GM12878 (cell line): ENCODE data around the gene CDKN2B-AS1. TPM values are rescaled to one million over a fixed set of nuclear protein-coding genes. Genes with fewer than 3 reads are reported as not detected.

ENCODE experiments used
- ATAC-seq: fragments of 200-7000 bp; cut with Tn5 transposase; 3 replicates; pipeline ENCODE4 v1.9.1; 2020; ENCODE audit warnings: mild to moderate bottlenecking, moderate library complexity
- BruUV-seq: library from RNA; stranded (reverse); fragments of 400-500 nt; replicated peaks from 2 replicates; lab custom pipeline; 2021; lab: Mats Ljungman, UMichigan
- CTCF ChIA-PET: fragments of 300-600 bp; sonication (Branson Sonifier 250); formaldehyde crosslinking; extraction: SDS; loops from one replicate; lab custom pipeline; 2021; ENCODE audit warnings: inconsistent platforms; lab: Yijun Ruan, JAX
- POLR2A ChIA-PET: fragments of 350-600 bp; formaldehyde crosslinking; extraction: SDS; loops from one replicate; lab custom pipeline; 2021; ENCODE audit warnings: inconsistent platforms; lab: Charles Lee
- RAD21 ChIA-PET: fragments of 300-600 bp; sonication (Branson Sonifier 250); formaldehyde crosslinking; loops from one replicate; lab custom pipeline; 2023; ENCODE audit warnings: antibody characterized with exemption; ENCODE audit not compliant: unreplicated experiment; lab: Charles Lee
- SMC1A ChIA-PET: fragments of 300-600 bp; sonication (Branson Sonifier 250); formaldehyde crosslinking; loops from one replicate; lab custom pipeline; 2023; ENCODE audit not compliant: unreplicated experiment, uncharacterized antibody; lab: Charles Lee
- DNase-seq: peaks from one replicate; pipeline ENCODE4 v3.0.0-alpha.2; 2011; ENCODE audit warnings: low read depth, low spot score
- FAIRE-seq: peaks from 3 replicates; lab custom pipeline; 2011; peaks lifted over from hg19 to GRCh38; lab: Jason Lieb, UNC
- H2AFZ ChIP-seq: 2 replicates; pipeline ENCODE4 v1.6.0; 2011; ENCODE audit warnings: low read depth, low read length, control low read depth; ENCODE audit not compliant: control insufficient read depth
- H3K27ac ChIP-seq: 2 replicates; pipeline ENCODE4 v1.5.1; 2011; ENCODE audit warnings: control low read depth; ENCODE audit not compliant: control insufficient read depth, insufficient read depth
- H3K27me3 ChIP-seq, 2 experiments: replicated peaks in 1 of 2; 2 replicates each; pipeline versions ENCODE4 v1.6.0 to v1.6.1; 2011; ENCODE audit warnings: low read length in 1 of 2; ENCODE audit not compliant: control insufficient read depth in 2 of 2, insufficient read depth in 2 of 2
- H3K36me3 ChIP-seq, 2 experiments: 2 replicates each; pipeline ENCODE4 v1.5.1; 2011; ENCODE audit warnings: low read length in 1 of 2; ENCODE audit not compliant: control insufficient read depth in 2 of 2, insufficient read depth in 2 of 2
- H3K4me1 ChIP-seq: 2 replicates; pipeline ENCODE4 v1.6.1; 2011; ENCODE audit warnings: mild to moderate bottlenecking, low read length, moderate library complexity, mixed read lengths; ENCODE audit not compliant: control insufficient read depth, insufficient read depth
- H3K4me2 ChIP-seq: 2 replicates; pipeline ENCODE4 v1.6.0; 2011; ENCODE audit warnings: control low read depth; ENCODE audit not compliant: control insufficient read depth, insufficient read depth
- H3K4me3 ChIP-seq: fragments of 200-600 bp; sonication (generic); 2 replicates; pipeline ENCODE4 v1.5.1; 2016
- H3K79me2 ChIP-seq: 2 replicates; pipeline ENCODE4 v1.6.0; 2011; ENCODE audit warnings: low read length; ENCODE audit not compliant: control insufficient read depth, insufficient read depth
- H3K9ac ChIP-seq: 2 replicates; pipeline ENCODE4 v1.8.0; 2011; ENCODE audit warnings: low read length, control low read depth, mixed read lengths; ENCODE audit not compliant: control insufficient read depth, insufficient read depth
- H3K9me3 ChIP-seq: replicated peaks from 3 replicates; pipeline ENCODE4 v1.5.1; 2011; ENCODE audit warnings: mild to moderate bottlenecking, low read length; ENCODE audit not compliant: control insufficient read depth, insufficient read depth
- H4K20me1 ChIP-seq: 2 replicates; pipeline ENCODE4 v1.6.0; 2011; ENCODE audit not compliant: control insufficient read depth, insufficient read depth
- BMI1 ChIP-seq: fragments of 450-650 bp; IDR thresholded peaks from 2 replicates; pipeline ENCODE4 v1.6.1; 2016; ENCODE audit warnings: mild to moderate bottlenecking, moderate library complexity, borderline replicate concordance
- E2F8 ChIP-seq: fragments of 450-650 bp; IDR thresholded peaks from 2 replicates; pipeline ENCODE4 v1.6.1; 2018; ENCODE audit warnings: mild to moderate bottlenecking, low read depth, moderate library complexity; ENCODE audit not compliant: partially characterized antibody
- ESRRA ChIP-seq: IDR thresholded peaks from 2 replicates; pipeline ENCODE4 v1.6.1; 2012; ENCODE audit warnings: mild to moderate bottlenecking, low read length, improper control_type of control experiment
- HDAC2 ChIP-seq: fragments of 200-600 bp; sonication (generic); IDR thresholded peaks from 2 replicates; pipeline ENCODE4 v1.6.1; 2017
- HDAC6 ChIP-seq: fragments of 200-600 bp; sonication (generic); IDR thresholded peaks from one replicate; pipeline ENCODE4 v1.8.0; 2017; ENCODE audit warnings: antibody characterized with exemption; ENCODE audit not compliant: unreplicated experiment
- HSF1 ChIP-seq: fragments of 150-350 bp; IDR thresholded peaks from 2 replicates; pipeline ENCODE4 v1.6.1; 2014; ENCODE audit warnings: mild to moderate bottlenecking, low read depth, low read length
- JUND ChIP-seq: IDR thresholded peaks from 2 replicates; pipeline ENCODE4 v1.6.1; 2012; ENCODE audit warnings: low read depth, mild to moderate bottlenecking, low read length, improper control_type of control experiment, moderate library complexity
- LARP7 ChIP-seq: fragments of 450-650 bp; IDR thresholded peaks from 2 replicates; pipeline ENCODE4 v1.6.1; 2017; ENCODE audit warnings: mild to moderate bottlenecking
- MTA2 ChIP-seq: fragments of 450-650 bp; IDR thresholded peaks from 2 replicates; pipeline ENCODE4 v1.6.1; 2016; ENCODE audit warnings: low read depth, mild to moderate bottlenecking, moderate library complexity
- MYC ChIP-seq: IDR thresholded peaks from 2 replicates; pipeline ENCODE4 v1.6.1; 2011; ENCODE audit warnings: mild to moderate bottlenecking, low read length, moderate library complexity, inconsistent platforms; ENCODE audit not compliant: insufficient read depth, insufficient replicate concordance, insufficient read length, severe bottlenecking
- NR2C1 ChIP-seq: fragments of 450-650 bp; IDR thresholded peaks from 2 replicates; pipeline ENCODE4 v1.6.1; 2017; ENCODE audit warnings: antibody characterized with exemption, mild to moderate bottlenecking, moderate library complexity
- PAX5 ChIP-seq: IDR thresholded peaks from 2 replicates; pipeline ENCODE4 v1.6.1; 2011; ENCODE audit warnings: low read depth, low read length, borderline replicate concordance
- PAX8 ChIP-seq: fragments of 450-650 bp; IDR thresholded peaks from 2 replicates; pipeline ENCODE4 v1.6.1; 2017; ENCODE audit warnings: mild to moderate bottlenecking, moderate library complexity
- PRDM15 ChIP-seq: fragments of 450-650 bp; formaldehyde crosslinking; IDR thresholded peaks from 2 replicates; pipeline ENCODE4 v1.4.0; 2020; ENCODE audit warnings: mild to moderate bottlenecking, moderate library complexity
- RUNX3 ChIP-seq: IDR thresholded peaks from 2 replicates; pipeline ENCODE4 v1.6.1; 2012; ENCODE audit warnings: low read length, inconsistent platforms
- SIX5 ChIP-seq: IDR thresholded peaks from 2 replicates; pipeline ENCODE4 v1.6.1; 2011; ENCODE audit warnings: mild to moderate bottlenecking, low read depth, low read length, moderate library complexity; ENCODE audit not compliant: severe bottlenecking
- STAT1 ChIP-seq: fragments of 450-650 bp; conservative IDR thresholded peaks from 2 replicates; pipeline ENCODE4 v1.6.1; 2014; ENCODE audit warnings: antibody characterized with exemption, mild to moderate bottlenecking
- STAT3 ChIP-seq: IDR thresholded peaks from 2 replicates; pipeline ENCODE4 v1.6.1; 2011; ENCODE audit warnings: low read depth, low read length, improper control_type of control experiment
- ZNF217 ChIP-seq: fragments of 450-650 bp; IDR thresholded peaks from 2 replicates; pipeline ENCODE4 v1.6.1; 2017; ENCODE audit warnings: antibody characterized with exemption, mild to moderate bottlenecking
- ZSCAN29 ChIP-seq: fragments of 450-650 bp; IDR thresholded peaks from 2 replicates; pipeline ENCODE4 v1.6.1; 2017; ENCODE audit warnings: mild to moderate bottlenecking, moderate library complexity
- WGBS: methylation state at CpG from one replicate; pipeline ENCODE4 v1.1.6; 2016; ENCODE audit warnings: low lambda C conversion rate; ENCODE audit not compliant: insufficient replicate concordance, insufficient coverage; ENCODE audit errors: missing lambda C conversion rate; 5-methylcytosine and 5-hydroxymethylcytosine counted together
- in situ Hi-C: fragments of 300-500 bp; cut with MboI; formaldehyde crosslinking; loops from 9 replicates; pipeline ENCODE4 v1.14.3; 2018; ENCODE audit warnings: mixed read lengths
- intact Hi-C: fragments of 100-400 bp; cut with micrococcal nuclease; formaldehyde crosslinking; loops from one replicate; pipeline ENCODE4 v1.14.2; 2022; ENCODE audit not compliant: unreplicated experiment
- polyA plus RNA-seq, 11 experiments: library from polyadenylated mRNA; depleted of rRNA in 4 of 11; unstranded in 6 of 11; stranded (reverse) in 5 of 11; fragments of >200 nt; fragmentation: Nextera tagmentation in 4 of 11; fragmentation: Illumina TruSeq in 1 of 11; extraction: Ambion mirVana in 4 of 11; extraction: Trizol in 1 of 11; gene quantifications; 1 replicate in 1 of 11; 2 replicates in 10 of 11; pipeline versions ENCODE4 v1.2.1 to v1.2.3, GENCODE V29; 2011 to 2016; ENCODE audit warnings: inconsistent platforms in 2 of 11, missing spikeins in 2 of 11, low read depth in 1 of 11
- total RNA-seq, 4 experiments: library from RNA; depleted of rRNA in 3 of 4; stranded (reverse); fragments of >200 nt in 3 of 4; fragmentation: Illumina TruSeq in 1 of 4; extraction: Trizol in 1 of 4; gene quantifications; 2 replicates each; pipeline versions ENCODE4 v1.2.1 to v1.2.3, GENCODE V29; 2013 to 2021

CDKN2B-AS1 gene
- total and polyA plus RNA-seq, 10 of the 15 experiments (the other 5 are each of a cell fraction or from before 2014, with no cell fraction given), result 0.22 to 2.2 (median 1.0) TPM; not detected in 1

GRCh38 chr9:22159586-22159985, 165.0 kb downstream of the CDKN2B-AS1 start:
- POLR2A ChIA-PET, result no interaction called here
- H3K4me2 ChIP-seq, result no peak overlapping the region
- TF ChIP-seq HDAC2 (no peak), RUNX3 (no peak), MYC (no peak), PRDM15 (no peak), HSF1 (no peak), STAT3 (no peak), LARP7 (no peak), JUND (no peak), E2F8 (no peak), PAX5 (no peak), STAT1 (no peak), ZSCAN29 (no peak), BMI1 (no peak), PAX8 (no peak), MTA2 (no peak), HDAC6 (no peak), ESRRA (no peak), NR2C1 (no peak), SIX5 (no peak), ZNF217 (no peak)
- no peak for ATAC-seq
- FAIRE-seq, result no peak
- no peak for DNase-seq
- no peak overlapping the region for H3K27ac ChIP-seq
- in situ Hi-C loops, result no loop called here
- CTCF ChIA-PET, result interaction anchor here (0.7 to 0.9 kb wide), 2 partner anchors 13 to 18 kb away, joined by 3 read pairs; no protein-coding TSS in a partner anchor
- SMC1A ChIA-PET, result no interaction called here
- RAD21 ChIA-PET, result no interaction called here
- no peaks in the 10 kb centered on the region for H3K4me1 ChIP-seq
- intact Hi-C loops, result no loop called here
- no peaks in the 10 kb centered on the region for H3K79me2 ChIP-seq
- no peaks in the 10 kb centered on the region for H4K20me1 ChIP-seq
- no TSS peak for BruUV-seq
- no peak overlapping the region for H3K4me3 ChIP-seq
- H3K36me3 ChIP-seq, result no peaks in the 10 kb centered on the region
- no peaks in the 10 kb centered on the region for H3K27me3 ChIP-seq
- H3K9ac ChIP-seq, result no peak overlapping the region
- H2AFZ ChIP-seq, result no peak overlapping the region
- WGBS, result 19% methylated on average over 1 of the region's 1 CpG
- H3K9me3 ChIP-seq, result no peaks in the 10 kb centered on the region
